CD4-positive, alpha-beta T cell treated with Interleukin-10 for 1 hour (primary cell): ENCODE measurements around the gene PACRG.

ENCODE experiments used
- DNase-seq: peaks from one replicate; pipeline ENCODE4 v3.0.0-alpha.2; 2020

The PACRG gene

DNA sequence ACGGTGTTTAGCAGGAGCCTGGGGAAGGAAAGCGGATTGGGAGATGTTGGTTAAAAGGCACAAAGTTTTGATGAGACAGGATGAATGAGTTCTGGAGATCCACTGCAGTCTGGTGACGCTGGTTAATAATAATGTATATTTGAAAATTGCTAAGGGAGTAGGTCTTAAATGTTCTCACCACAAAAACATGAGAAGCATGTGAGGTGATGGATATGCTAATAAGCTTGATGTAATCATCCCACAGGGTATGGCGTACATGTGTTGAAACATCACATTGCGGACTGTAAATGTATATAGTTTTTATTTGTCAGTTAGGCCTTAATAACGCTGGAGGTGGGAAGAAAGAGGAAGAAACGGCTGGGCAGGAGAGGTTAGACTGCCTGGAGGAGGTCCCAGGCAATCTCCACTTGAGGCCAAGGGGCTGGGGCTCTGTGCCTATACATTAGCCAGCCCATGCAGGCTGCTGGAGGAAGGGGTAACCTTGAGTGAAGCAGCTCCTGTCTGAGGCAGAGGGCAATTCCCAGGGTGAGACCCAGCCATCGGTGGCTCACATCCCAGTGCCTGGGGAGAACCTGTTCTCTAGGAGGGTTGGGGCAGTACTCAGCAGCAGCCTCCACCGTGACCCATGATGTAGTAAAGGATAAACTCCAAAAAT, 498.5 kb downstream of the PACRG start:
- DNase-seq: no peak

DNA sequence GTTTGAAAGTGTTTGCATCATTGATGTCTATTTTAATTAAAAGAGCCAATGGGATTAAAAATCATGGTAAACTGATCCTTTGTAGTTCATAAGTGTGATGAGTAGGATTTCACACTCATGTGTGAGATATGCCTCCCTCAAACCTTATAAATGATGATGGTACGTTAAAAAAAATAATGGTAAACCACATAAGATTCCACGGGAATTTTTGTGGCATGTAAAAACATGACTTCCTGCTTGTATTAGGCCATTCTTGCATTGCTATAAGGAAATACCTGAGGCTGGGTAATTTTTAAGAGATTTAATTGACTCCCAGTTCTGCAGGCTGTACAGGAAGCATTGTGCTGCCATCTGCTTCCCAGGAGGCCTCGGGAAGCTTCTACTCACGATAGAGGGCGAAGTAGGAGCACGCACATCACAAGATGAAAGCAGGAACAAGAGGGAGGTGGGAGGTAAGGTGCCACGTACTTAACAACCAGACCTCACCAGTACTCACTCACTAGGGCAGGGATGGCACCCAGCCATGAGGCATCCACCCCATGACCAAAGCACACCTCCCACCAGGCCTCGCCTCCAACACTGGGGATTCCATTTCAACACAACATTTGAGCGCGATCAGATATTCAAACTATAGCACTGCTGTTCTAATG, 499.2 kb downstream of the PACRG start:
- DNase-seq: no peak

DNA sequence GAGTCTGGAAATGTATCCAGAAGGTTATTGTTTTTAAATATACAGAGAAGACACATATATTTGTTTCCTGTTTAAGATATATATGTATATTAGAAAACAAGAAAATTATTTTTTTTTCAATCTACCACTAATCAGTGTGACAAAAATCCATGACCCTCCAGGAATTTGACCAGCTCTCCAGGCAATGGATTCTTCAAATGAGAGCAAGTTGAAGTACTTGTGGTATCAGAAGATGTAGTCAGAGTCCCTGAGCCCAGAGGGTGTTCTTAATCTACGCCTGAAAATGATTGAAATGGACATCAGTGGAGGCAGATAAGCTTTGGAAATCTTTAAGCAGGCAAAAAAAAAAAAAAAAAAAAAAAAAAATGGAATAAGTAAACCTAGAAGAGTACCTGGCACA, 500.3 kb downstream of the PACRG start:
- no peak for DNase-seq

DNA sequence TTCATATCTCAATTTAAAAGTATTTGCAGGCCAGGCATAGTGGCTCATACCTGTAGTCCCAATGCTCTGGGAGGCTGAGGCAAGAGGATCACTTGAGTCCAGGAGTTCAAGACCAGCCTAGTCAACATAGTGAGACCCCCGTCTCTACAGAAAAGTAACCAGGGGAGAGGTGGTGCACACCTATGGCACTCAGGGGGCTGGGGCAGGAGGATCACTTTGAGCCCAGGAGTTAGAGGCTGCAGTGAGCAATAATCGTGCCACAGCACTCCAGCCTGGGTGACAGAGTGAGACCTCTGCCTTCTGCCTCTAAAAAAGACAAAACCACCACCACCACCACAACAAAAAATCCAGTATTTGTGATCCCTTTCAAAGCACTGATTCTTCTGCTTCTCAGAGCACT, 501.3 kb downstream of the PACRG start:
- no peak for DNase-seq

DNA sequence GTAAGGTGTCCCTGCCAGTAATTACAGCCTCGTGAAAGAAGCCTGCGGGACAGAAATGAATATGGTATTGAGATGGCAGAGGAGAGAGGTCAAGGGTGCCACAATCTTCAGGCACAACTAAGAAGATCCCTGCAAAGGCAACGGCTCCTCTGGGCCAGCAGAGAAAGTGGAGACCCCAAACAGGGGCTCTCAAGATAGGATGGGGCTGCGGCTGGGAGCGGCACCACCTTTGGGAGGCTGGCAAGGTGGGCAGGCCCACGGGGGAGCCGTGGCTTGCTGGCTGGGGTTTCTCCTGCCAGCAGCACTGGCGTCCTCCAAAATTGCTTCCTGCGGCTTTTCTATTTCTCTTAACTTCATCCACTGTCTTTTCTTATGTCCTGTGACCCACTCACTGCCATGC, 503.1 kb downstream of the PACRG start:
- DNase-seq: no peak

DNA sequence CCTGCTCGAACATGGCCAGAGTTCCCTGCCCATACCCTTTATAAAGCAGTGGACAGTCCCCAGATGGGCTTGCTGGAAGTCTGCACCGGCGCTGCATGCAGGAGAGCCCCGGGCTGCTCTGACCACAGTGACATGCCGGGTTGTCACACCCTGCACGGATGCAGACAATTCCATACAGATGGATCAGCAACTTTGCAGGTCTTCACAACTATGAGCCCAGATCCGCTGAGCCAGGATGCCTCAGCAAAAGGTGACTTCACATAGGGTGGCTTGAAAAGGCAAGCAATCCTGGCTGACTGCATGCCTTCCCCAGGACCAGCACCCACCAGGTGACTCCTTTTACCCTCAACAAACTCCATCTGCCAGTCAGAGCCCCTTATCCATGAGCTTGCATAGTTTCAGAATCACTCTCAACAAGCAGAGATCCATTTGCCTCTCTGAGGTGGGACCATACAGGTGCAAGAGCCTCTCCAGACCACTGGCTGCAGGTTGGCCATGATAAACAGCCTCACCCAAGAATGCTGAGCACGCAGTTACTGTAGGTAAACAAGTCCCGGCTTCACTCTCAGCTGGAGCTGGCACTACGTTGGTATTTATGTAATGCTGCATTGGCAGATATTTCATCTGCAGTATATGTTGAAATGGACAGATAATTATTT, 503.7 kb downstream of the PACRG start:
- no peak for DNase-seq

DNA sequence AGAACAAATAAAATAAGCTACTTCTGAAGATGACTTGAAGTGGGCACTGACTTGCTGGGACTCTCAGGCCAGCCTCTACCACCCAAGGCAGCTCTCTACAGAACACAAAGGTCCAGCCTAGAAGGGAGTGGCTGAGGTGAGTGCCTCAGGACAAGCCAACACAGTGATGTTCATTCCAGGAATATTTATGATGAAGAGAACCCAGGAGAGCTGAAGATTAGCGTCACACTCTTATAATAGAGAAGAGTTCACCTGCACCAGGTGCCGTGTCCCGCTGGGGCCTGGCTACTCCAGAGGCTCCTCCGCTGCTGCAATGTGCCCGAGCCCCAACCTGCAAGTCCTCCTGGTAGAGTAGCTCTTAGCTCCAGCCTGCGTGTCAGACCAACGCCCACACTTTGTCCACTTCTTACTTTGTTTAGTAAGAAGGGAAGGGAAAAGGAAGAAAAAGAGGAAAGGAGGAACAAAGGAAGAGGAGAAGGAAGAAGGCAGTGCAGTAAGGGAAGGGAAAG, 504.3 kb downstream of the PACRG start:
- no peak for DNase-seq

DNA sequence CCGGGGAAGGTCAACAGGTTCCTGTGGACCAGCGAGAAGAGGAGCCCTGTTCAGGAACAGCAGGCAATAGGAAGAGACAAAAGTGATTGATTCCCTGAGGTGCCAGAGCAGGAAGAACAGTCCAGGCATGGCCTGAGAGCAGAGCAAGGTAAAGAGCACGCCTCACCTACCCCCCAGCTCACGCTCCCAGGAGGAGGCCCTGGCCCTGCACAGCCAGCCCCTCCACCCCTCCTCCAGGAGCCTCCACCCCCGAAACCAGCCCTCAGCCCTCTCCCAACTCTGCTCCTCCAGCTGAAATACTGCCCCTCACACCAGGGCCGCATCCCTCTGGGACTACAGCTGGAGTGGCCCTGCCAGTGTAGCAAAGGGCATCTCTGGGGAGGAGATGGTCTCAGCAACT, 504.9 kb downstream of the PACRG start:
- no peak for DNase-seq

DNA sequence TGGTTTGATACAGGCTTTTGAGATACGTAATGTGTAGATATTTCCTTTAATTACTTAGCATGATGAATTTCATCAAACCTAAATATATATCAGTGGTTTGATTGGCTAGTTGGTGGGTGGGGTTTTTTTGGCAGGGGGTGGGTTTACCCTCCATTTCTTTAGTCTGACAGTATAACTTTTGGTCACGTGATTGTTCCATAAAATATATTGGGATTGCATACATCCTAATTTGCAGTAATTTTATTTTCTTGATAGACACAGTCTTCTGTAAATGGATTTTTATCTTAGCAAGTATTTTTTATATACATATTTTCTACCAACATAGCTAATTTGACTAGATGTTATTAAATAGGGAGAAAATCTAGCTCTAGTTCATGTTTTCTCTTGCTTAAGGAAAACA, 509.3 kb downstream of the PACRG start:
- no peak for DNase-seq

DNA sequence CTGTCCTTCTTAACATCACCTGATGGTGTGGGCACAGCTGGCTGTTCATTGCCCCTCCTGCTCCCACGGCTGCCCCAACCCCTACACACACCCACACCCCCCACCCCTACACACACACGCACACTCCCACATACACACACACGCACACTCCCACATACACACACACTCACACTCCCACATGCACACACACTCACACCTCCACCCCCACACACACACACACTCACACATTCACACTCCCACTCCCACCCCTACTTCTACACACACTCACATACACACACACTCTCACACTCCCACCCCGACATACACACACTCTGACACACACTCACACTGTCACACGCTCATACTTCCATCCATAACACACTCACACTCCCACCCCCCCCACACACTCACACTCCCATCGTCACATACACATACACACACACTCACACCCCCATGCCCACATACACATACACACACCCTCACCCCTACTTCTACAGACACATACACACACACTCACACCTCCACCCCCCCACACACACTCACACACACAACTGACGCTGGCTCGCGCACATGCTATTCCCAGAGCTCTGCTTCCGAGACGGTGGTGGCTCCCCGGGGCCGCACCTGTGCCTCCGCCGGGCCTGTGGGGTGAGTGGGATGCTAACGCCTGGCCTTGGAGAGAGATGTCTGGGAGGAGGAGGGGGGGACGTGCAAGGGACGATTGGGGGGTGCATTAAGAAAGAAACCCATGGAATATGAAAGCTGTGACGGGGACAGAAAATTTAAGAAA, 512.0 kb downstream of the PACRG start:
- DNase-seq: no peak

DNA sequence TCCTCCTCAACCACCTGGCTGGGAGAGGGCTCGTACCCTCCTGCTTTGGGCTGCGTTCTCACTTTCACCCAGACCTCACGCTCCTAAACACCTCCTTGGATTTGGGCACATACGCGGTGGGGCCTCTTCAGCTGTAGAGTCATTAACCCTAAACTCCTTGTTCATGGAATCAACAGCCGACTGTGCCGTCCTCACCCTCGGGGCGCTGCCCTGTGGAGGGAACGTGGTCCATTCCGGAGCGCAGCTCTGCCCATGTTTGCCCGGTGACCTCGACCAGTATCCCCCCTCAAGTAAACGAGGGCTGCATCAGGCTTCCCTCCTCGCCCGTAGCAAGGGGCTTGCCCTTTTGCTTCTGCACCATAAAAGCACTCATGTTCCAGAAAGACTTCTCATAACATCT, 512.8 kb downstream of the PACRG start:
- no peak for DNase-seq

DNA sequence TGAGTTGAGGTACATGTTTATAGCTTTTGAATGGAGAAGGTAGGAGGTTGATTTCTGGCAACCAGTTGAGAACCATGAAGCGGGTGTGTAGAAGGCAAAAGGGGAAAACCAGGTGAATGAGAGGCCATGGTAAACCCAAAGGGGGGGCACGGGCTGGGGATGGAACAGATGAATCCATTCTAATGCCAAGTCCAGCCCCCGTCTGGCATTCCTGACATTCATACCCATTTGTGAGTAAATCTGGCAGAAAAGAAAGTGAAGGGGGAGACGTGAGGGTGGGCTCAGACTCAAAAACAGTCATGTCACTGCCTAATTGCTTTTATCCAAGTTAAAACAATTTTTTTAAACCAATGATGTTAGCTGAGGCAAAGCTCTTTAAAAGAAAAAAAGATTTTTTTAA, 513.9 kb downstream of the PACRG start:
- no peak for DNase-seq

DNA sequence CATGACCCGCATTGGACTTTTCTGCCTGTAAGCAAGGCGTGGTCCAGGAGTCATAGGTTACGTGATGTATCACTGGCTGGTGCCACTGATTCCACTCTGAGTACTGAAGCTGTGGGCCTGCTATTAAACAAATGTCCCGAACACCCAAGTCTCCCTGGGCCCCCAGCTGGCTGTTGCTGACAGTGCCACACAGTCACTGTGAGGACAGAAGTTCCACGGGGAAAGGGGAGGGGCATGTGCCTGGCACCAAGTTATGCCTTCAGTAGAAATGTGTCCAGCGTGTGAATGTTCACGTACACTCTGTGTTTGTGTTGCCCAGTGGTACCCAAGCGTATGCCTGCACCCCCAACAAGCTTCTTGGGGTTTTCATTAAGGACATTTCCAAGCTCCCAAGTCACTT, 515.3 kb downstream of the PACRG start:
- DNase-seq: no peak

DNA sequence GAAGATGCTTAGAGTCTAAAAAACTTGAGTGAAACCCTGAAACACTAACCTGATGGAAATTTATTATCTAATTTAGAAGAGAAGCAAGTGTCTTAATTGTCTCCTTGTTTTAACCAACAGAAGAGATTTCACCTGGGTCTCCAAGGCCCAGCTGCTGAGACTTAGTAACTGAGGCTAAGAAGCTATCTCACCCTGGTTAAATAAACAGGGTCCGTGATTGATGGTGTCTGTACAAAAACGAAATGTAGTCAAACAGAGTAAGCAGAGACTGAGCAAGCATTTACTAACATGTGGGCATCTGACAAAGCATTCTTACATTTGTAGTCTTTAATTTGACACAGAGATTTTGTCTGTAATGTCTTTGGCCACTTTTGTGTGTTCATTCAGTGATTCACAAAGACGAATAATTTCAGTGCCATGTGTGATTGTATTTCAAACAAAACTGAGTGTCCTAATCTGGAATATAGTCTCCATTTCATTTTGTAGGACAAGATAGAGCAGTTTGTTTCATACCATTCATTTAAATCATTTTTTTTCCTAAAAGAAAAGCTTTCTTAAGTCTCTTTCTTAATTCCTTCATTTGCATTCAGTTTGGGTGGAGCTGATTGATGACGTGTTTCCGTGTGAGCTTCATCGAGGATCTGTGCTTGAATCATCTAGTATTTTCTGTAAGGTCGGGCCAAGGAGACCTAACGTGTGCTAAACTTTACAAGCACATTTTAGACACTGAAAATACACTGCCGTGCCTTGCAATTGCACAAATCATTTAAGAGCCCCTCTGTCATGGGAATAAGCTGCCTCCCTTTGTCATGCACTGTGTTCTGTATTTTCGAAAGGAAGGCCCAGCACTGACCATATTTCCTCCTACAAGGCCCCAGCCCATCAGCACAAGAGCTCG, 516.2 kb downstream of the PACRG start:
- no peak for DNase-seq

DNA sequence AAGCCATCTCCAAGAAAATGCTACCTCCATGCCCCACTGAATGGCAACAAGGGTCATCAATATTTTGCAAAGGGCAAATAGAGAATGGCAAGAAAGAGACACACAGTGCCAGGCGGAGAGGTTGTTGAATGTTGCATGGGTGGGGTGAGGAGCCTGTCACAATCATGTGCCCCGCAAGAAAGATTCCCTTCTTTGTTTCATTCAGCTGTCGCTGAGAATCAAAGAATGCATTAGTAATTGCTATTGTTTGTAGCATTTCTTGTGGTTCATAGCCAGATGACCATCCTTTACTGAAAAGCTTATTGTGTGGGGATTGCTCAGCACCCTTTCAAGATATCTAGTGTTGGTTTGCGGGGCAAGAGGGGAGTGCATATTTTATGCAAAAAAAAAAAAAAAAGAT, 520.3 kb downstream of the PACRG start:
- DNase-seq: no peak

DNA sequence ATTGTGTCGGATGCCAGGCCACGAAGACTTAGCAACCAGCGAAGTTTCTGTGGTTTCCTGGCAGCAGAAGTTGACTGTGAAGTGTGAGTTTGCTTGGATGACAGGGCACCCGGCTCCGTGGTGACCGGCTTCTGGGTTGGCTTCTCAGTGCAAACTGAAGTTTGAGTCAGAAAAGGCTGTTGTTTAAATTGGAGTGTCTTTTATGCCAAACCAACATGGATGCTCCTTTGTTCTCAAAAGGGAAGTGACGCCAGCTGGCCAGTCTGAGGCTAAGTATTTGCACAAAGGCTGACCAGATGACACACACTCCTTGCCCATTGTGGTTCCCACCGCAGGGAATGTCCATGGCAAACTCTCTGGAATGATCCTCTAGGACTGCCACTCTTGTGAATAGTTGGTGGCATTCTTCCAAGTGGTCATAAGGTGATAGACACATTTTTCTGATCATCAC, 521.9 kb downstream of the PACRG start:
- DNase-seq: no peak

DNA sequence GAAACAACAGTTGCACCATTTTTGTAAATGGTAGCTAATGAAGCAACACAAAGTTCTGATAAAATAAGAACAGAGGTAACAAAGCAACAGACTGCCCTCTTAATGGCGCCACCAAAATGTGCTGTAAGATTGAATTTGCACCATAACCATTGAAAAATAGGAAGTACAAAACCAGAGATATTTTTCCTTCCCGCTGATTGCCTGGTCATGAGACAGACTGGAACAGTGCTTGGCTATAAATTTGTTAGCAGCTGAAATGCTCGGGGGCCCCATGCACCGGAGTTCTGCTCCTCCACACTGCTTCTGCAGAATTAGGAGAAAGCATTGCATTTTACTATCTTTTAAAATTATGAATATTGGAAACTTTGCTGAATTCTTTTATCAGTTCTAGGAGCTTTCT, 522.3 kb downstream of the PACRG start:
- no peak for DNase-seq

DNA sequence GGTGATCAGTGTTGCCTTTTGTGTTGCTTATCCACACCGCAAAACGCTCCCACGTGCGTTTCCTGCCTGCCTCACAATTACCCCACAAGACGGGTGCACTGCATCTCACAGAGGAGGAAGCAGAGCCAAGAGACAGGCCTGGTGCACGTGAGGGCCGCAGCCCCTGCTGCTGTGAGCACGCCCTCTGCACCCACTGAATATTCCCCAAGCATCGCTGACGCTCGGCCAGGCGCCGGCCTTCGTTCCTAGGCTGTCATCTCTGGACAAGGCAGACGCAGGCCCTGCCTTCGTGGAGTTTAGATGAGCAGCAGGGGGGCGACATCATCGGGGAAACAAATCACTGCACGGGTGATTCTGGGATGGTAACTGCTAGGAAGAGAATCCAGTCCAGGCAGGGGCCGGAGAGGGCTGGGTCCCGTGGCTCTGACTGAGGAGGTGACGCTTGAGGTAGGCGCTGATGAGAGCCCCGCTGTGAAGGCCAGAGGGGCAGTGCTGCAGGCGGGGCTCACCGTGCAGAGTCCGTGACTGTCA, 524.4 kb downstream of the PACRG start:
- no peak for DNase-seq

DNA sequence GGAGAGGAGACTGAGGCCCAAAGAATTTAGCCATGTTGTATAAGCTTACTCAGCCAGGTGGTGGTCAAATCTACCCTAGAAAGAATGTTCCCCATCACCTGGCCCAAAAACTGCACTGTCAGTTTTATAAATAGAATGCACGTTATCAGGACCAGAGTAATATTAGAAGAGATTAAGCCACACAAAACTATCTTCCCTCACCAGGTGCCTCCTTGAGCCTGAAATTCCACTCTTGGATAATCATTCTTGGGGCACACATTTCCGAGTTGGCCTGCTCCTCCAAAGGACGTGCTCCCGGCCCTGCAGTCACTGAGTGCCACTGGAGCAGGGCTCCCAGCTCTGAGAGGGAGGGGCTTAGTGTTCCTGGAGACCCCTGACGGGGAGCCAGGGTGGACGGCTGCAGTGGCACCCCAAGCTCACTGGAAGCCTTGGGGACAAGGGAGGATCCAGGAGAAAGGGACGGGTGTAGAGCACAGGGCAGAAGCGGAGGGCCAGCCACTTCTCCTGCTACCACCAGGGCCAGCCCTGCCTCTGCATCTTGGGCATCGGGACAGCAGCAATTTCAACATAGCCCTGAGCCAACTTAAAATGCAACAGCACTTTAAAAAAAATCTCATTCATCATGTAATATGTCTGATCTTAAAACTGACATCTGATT, 525.9 kb downstream of the PACRG start:
- no peak for DNase-seq

DNA sequence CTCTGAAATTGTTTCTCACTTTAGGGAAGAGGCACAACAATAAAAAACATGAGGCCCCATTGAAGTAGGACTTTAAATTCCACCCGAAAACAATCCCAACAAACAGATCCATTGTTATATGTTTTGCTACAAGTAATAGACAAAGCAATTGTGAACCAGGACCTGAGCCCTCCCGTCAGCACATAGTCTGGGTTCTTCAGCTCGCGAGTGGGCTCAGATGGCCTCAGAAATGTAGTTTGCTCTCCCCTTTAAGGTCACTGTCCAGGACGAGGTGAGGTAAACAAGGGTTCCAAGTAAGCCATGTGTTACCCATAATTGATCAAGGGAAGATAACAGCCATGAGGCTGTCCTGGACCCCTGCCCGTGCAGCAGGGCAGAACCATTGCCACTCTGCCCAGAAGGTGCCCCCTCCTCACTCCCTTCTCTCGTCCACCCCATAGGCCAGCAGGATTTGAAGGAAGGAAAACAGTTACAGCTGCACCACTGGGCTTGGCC, 526.6 kb downstream of the PACRG start:
- DNase-seq: no peak

DNA sequence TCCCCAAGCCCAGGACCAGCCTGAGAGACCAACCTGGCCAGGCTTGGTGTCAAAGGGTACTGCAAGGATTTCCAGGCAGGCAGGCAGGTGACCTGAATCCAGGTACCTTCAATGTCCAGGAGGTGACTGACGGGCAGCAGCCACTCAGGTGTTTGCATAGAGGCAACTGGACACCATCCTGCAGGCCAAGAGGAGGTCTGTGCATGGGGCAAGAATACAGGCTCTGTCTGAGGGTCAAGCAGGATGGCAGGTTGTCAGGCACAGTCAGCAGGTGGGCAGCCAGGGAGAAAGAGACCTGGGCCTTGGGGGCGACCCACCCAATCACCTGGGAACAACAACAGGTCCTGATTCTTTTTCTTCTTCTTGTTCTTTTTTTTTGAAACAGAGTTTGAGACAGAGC, 527.5 kb downstream of the PACRG start:
- DNase-seq: no peak
